ENCODE results near the gene KATNA1.

Gene KATNA1

GRCh38 chr6:149694921-149695320, 46.4 kb upstream of the KATNA1 start:
- no peaks in the 10 kb centered on the region for H3K27me3 ChIP-seq (ENCODE audit: control insufficient read depth, low read length)
- no peaks in the 10 kb centered on the region for H3K4me1 ChIP-seq (ENCODE audit: control insufficient read depth, low read length)
- no peaks in the 10 kb centered on the region for H3K9me2 ChIP-seq (replicated peaks; ENCODE audit: control insufficient read depth, low read length)
- TF ChIP-seq CTCF (IDR thresholded peaks at IDR 0.05; ENCODE audit: low read depth, low read length, poor library complexity, severe bottlenecking) (no peak), EZH2phosphoT487 (IDR thresholded peaks at IDR 0.05; ENCODE audit: borderline replicate concordance, low read length) (no peak)
- peaks cover 8% of the 10 kb centered on the region; the same call in 1 of the 2 replicates for H4K20me1 ChIP-seq (ENCODE audit: control insufficient read depth, insufficient read depth, low read depth, low read length)
- peaks cover 5% of the 10 kb centered on the region for H3F3A ChIP-seq (ENCODE audit: control insufficient read depth, insufficient read depth)
- peaks cover 86% of the 10 kb centered on the region for H3K79me2 ChIP-seq (ENCODE audit: control insufficient read depth, low read length)
- no peak overlapping the region for H3K4me2 ChIP-seq (ENCODE audit: low read length)
- no peak overlapping the region for H3K27ac ChIP-seq (ENCODE audit: low read depth, low read length)
- peaks cover 59% of the 10 kb centered on the region for H3K36me3 ChIP-seq (ENCODE audit: control insufficient read depth, low read length)
- H3K4me3 ChIP-seq (ENCODE audit: low read length): no peak overlapping the region
- H3K9me3 ChIP-seq (ENCODE audit: control insufficient read depth, insufficient read depth, low read length): no peaks in the 10 kb centered on the region

DNA sequence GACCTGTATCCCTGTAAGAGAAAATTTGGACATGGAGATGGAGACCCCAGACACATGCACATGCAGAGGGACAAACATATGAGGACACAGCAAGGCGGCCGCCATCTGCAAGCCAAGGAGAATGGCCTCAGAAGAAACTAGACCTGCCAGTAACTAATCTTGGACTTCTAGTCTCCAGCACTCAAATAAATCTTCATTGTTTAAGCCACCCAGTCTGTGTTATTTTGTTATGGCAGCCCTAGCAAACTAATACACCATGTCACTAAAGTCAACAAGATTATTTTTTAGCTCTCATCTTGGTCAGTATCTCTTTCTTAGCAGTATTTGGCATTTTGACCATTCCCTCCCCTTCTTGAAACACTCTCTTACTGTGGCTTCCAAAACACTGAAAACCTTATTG, 42.7 kb upstream of the KATNA1 start:
- H3F3A ChIP-seq (ENCODE audit: control insufficient read depth, insufficient read depth): no peaks in the 10 kb centered on the region
- TF ChIP-seq EZH2phosphoT487 (IDR thresholded peaks at IDR 0.05; ENCODE audit: borderline replicate concordance, low read length): no peak
- no peak for TF ChIP-seq CTCF (IDR thresholded peaks at IDR 0.05; ENCODE audit: low read depth, low read length, poor library complexity, severe bottlenecking)
- no peak overlapping the region for H3K27ac ChIP-seq (ENCODE audit: low read depth, low read length)
- no peaks in the 10 kb centered on the region for H3K9me2 ChIP-seq (replicated peaks; ENCODE audit: control insufficient read depth, low read length)
- H4K20me1 ChIP-seq (ENCODE audit: control insufficient read depth, insufficient read depth, low read depth, low read length): peaks cover 3% of the 10 kb centered on the region
- H3K36me3 ChIP-seq (ENCODE audit: control insufficient read depth, low read length): peaks cover 44% of the 10 kb centered on the region
- H3K4me2 ChIP-seq (ENCODE audit: low read length): no peak overlapping the region
- no peak overlapping the region for H3K4me3 ChIP-seq (ENCODE audit: low read length)
- peaks cover 69% of the 10 kb centered on the region for H3K79me2 ChIP-seq (ENCODE audit: control insufficient read depth, low read length)
- no peaks in the 10 kb centered on the region for H3K27me3 ChIP-seq (ENCODE audit: control insufficient read depth, low read length)
- H3K9me3 ChIP-seq (ENCODE audit: control insufficient read depth, insufficient read depth, low read length): no peaks in the 10 kb centered on the region
- no peaks in the 10 kb centered on the region for H3K4me1 ChIP-seq (ENCODE audit: control insufficient read depth, low read length)

GRCh38 chr6:149686230-149686629, 37.7 kb upstream of the KATNA1 start:
- peaks cover 36% of the 10 kb centered on the region for H3K36me3 ChIP-seq (ENCODE audit: control insufficient read depth, low read length)
- H3K79me2 ChIP-seq (ENCODE audit: control insufficient read depth, low read length): peaks cover 52% of the 10 kb centered on the region

More at GRCh38 chr6:149686230-149686629, 37.7 kb upstream of the KATNA1 start:
- Histone ChIP-seq H3K9me3 (ENCODE audit: control insufficient read depth, insufficient read depth, low read length) (no peaks in the 10 kb centered on the region), H4K20me1 (ENCODE audit: control insufficient read depth, insufficient read depth, low read depth, low read length) (peaks cover 8% of the 10 kb centered on the region), H3K4me1 (ENCODE audit: control insufficient read depth, low read length) (0 out of 2 replicates have a peak, but pooled peaks cover 5% of the 10 kb centered on the region), H3K27me3 (ENCODE audit: control insufficient read depth, low read length) (no peaks in the 10 kb centered on the region), H3K4me3 (ENCODE audit: low read length) (no peak overlapping the region), H3F3A (ENCODE audit: control insufficient read depth, insufficient read depth) (no peaks in the 10 kb centered on the region; the same call in 1 of the 2 replicates), H3K4me2 (ENCODE audit: low read length) (no peak overlapping the region), H3K9me2 (replicated peaks; ENCODE audit: control insufficient read depth, low read length) (no peaks in the 10 kb centered on the region), H3K27ac (ENCODE audit: low read depth, low read length) (no peak overlapping the region)
- TF ChIP-seq CTCF (IDR thresholded peaks at IDR 0.05; ENCODE audit: low read depth, low read length, poor library complexity, severe bottlenecking) (no peak), EZH2phosphoT487 (IDR thresholded peaks at IDR 0.05; ENCODE audit: borderline replicate concordance, low read length) (no peak)
